Astrocyte of the spinal cord (primary cell): Measurements from ENCODE around the gene HID1.
"Not testable (repeated sequence)": the region's sequence is repeated elsewhere in the genome, so short reads cannot be mapped to it uniquely, and the experiment has no call there.

ENCODE experiments used
- DNase-seq: peaks from one replicate; pipeline ENCODE4 v3.0.0; 2011; ENCODE audit warnings: low read depth, low spot score
- H3K4me3 ChIP-seq: 2 replicates; pipeline ENCODE4 v1.5.1; 2011; ENCODE audit warnings: low read depth, mild to moderate bottlenecking, low read length, moderate library complexity
- CTCF ChIP-seq: IDR thresholded peaks from 2 replicates; pipeline ENCODE4 v1.5.1; 2012; ENCODE audit warnings: low read depth, mild to moderate bottlenecking, low read length, inconsistent platforms
- in situ Hi-C: cut with HindIII; loops from 2 replicates; pipeline ENCODE4 v1.10.0; 2017; ENCODE audit warnings: low sequenced_read_pairs

The HID1 gene

DNA sequence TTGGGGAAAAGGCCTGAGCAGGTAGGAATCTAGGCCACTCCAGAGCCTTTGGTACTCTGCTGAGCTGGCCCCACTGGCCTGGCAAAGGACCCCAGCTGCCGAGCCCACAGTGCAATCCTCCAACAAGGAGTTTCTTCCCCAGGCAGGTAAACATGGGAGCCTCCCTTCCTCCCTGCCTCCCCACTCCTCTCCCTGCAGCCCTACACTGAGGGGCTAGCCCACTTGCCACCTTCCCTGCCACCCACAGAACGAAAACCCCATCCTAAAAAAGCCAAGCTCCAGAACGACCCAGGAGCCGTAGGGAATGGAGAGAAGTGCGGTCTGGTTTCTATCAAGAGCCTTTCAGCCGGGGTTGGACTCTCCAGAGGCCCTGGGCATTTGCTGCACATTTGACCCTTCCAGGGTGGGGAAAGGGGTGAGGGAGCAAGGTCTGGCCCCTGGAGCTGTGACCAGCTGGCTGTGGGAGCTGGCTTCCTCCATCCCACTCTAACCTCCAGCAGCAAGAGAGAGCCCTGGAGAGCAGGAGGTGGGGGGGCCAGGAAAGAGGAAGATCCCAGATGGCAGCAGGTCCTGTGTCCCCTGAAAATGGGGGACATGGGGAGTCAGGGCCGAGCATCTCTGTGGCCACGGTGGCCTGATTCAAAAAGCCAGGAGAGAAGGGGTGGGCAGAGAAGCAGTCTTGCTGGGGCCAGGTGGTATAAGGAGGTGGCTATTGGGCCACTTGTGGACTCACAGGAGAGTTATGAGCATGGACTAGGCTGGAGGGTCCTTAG, 1.3 kb downstream of the HID1 start:
- TF ChIP-seq CTCF: no peak
- in situ Hi-C loops: no loop called here
- no peak for DNase-seq
- no peak overlapping the region for H3K4me3 ChIP-seq

- no peak for TF ChIP-seq CTCF
- in situ Hi-C loops: no loop called here
- no peak for DNase-seq
- H3K4me3 ChIP-seq: no peak overlapping the region
Measured at GRCh38 chr17:74970395-74970794, 2.2 kb downstream of the HID1 start.

DNA sequence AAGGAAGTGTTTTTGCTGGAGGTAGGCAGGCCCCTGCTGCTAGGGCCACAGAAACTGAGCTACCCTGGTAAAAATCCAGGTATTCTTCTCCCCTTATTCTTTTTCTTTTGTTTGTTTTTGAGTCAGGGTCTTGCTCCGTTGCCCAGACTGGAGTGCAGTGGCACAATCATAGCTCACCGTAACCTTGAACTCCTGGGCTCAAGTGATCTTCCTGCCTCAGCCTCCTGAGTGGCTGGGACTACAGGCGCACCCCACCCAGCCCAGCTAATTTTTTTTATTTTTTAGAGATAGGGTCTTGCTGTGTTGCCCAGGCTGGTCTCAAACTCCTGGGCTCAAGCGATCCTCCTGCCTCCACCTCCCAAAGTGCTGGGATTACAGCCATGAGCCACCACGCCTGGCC, 3.1 kb downstream of the HID1 start:
- in situ Hi-C loops, H3K4me3 ChIP-seq, DNase-seq: not testable (repeated sequence)

DNA sequence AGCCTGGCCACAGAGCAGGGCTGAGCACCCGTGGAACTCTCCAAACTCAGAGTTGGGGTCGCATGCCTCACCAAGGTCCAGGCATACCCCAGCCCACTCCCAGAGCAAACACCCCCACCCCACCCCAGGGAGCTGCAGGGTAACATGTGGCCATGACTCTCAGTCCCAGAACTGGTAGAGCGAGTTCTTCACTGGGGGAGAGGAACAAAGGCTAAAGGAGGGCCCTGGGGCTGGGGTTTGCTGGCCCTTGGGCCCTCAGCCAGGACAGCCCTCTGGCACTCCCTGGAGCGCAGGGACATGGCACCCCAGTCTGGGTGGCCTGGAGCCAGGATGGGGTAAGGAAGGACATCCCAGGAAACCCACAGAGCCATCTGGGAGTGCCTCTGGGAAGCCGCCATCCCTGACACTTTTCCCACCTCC, 4.2 kb downstream of the HID1 start:
- no peak overlapping the region for H3K4me3 ChIP-seq
- in situ Hi-C loops: no loop called here
- DNase-seq: no peak
- TF ChIP-seq CTCF: no peak

DNA sequence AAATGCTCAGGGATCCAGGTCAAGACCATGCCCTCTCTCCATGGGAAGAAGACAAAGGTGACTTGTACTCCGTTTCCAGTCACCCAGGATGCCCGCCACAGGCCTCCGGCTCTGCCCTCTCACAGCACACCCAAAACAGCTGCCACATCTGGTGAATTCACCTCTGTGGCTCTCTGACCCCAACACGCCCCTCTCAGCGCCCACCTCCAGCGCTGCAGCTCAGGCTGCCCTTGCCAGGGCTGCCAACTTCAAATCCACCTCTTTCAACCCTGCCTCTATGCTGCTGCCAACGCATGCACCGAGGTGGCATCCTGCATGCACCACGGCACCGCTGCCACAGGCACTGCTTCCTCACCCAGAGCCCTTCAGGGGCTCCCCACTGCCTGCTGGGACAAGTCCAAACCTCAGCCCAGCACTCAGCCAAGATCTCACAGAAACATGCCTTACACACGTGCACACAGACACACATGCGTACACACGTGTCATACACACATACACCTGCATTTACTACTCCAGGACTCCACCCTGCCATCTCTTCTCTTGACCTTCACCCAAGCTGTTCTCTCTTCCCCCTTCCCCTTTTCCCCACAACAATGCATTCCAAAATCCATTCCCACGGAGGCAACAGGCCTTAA, 7.5 kb downstream of the HID1 start:
- no peak for TF ChIP-seq CTCF
- in situ Hi-C loops: no loop called here

GRCh38 chr17:74964246-74964761, 8.3 kb downstream of the HID1 start:
- DNase-seq: no peak
- TF ChIP-seq CTCF: no peak
- H3K4me3 ChIP-seq: no peak overlapping the region
- in situ Hi-C loops: no loop called here

More for the DNA sequence above, 7.5 kb downstream of the HID1 start:
- H3K4me3 ChIP-seq: no peak overlapping the region
- no peak for DNase-seq

DNA sequence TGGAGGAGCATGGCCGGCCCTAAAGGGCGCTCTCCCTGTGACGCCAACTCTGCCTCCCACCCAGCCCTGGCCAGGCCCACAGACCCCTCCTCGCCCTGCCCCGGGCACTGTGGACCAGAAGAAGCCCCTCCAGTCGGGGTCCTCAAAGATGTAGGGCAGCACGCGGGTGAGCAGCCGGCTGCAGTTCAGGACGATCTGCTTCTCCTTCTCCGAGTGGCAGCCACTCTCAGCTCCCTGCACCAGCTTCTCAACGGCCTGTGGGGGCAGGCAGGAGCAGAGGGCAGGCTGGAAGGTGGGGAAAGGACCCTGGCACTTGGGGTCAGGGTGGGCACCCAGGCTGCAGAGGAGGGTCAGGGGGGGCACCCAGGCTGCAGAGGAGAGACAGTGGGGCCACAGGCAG, 8.9 kb downstream of the HID1 start:
- in situ Hi-C loops: no loop called here
- no peak for TF ChIP-seq CTCF
- no peak for DNase-seq
- no peak overlapping the region for H3K4me3 ChIP-seq
